Measurements from ENCODE around the gene TLL1. TPM values are rescaled to one million over a fixed set of nuclear protein-coding genes. Genes with fewer than 3 reads are reported as not detected.

The TLL1 gene
- total RNA-seq, 1 donor from 2014 or later = 7.9 TPM

- H3K36me3 ChIP-seq (ENCODE audit: control insufficient read depth, insufficient read depth, low read length) = no peaks in the 10 kb centered on the region
- no peaks in the 10 kb centered on the region for H3K27me3 ChIP-seq (ENCODE audit: control insufficient read depth, insufficient read depth, low read length)
- TF ChIP-seq CTCF (IDR thresholded peaks at IDR 0.05; ENCODE audit: insufficient read depth, low read length, poor library complexity, severe bottlenecking) = no peak
- H3K4me3 ChIP-seq (ENCODE audit: low read depth, low read length) = no peak overlapping the region
- DNase-seq (ENCODE audit: low read depth) = no peak
These were observed 71.9 kb downstream of the TLL1 start for GRCh38 chr4:165944900-165945299.

GRCh38 chr4:165945991-165946390 is 73.0 kb downstream of the TLL1 start:
- Histone ChIP-seq H3K4me3 (ENCODE audit: low read depth, low read length) (no peak overlapping the region), H3K27me3 (ENCODE audit: control insufficient read depth, insufficient read depth, low read length) (no peaks in the 10 kb centered on the region), H3K36me3 (ENCODE audit: control insufficient read depth, insufficient read depth, low read length) (no peaks in the 10 kb centered on the region)
- TF ChIP-seq CTCF (IDR thresholded peaks at IDR 0.05; ENCODE audit: insufficient read depth, low read length, poor library complexity, severe bottlenecking) = no peak
- DNase-seq (ENCODE audit: low read depth) = no peak

- TF ChIP-seq CTCF (IDR thresholded peaks at IDR 0.05; ENCODE audit: insufficient read depth, low read length, poor library complexity, severe bottlenecking) = no peak
- Histone ChIP-seq H3K36me3 (ENCODE audit: control insufficient read depth, insufficient read depth, low read length) (no peaks in the 10 kb centered on the region), H3K4me3 (ENCODE audit: low read depth, low read length) (no peak overlapping the region), H3K27me3 (ENCODE audit: control insufficient read depth, insufficient read depth, low read length) (no peaks in the 10 kb centered on the region)
- DNase-seq (ENCODE audit: low read depth) = no peak
These were observed 74.0 kb downstream of the TLL1 start for GRCh38 chr4:165947019-165947418.

- Histone ChIP-seq H3K27me3 (ENCODE audit: control insufficient read depth, insufficient read depth, low read length) (no peaks in the 10 kb centered on the region), H3K36me3 (ENCODE audit: control insufficient read depth, insufficient read depth, low read length) (no peaks in the 10 kb centered on the region), H3K4me3 (ENCODE audit: low read depth, low read length) (no peak overlapping the region)
- no peak for TF ChIP-seq CTCF (IDR thresholded peaks at IDR 0.05; ENCODE audit: insufficient read depth, low read length, poor library complexity, severe bottlenecking)
- no peak for DNase-seq (ENCODE audit: low read depth)
These were observed 80.1 kb downstream of the TLL1 start for GRCh38 chr4:165953181-165953580.

- H3K4me3 ChIP-seq (ENCODE audit: low read depth, low read length) = no peak overlapping the region
- no peak for TF ChIP-seq CTCF (IDR thresholded peaks at IDR 0.05; ENCODE audit: insufficient read depth, low read length, poor library complexity, severe bottlenecking)
- H3K27me3 ChIP-seq (ENCODE audit: control insufficient read depth, insufficient read depth, low read length) = no peaks in the 10 kb centered on the region
- H3K36me3 ChIP-seq (ENCODE audit: control insufficient read depth, insufficient read depth, low read length) = no peaks in the 10 kb centered on the region
- no peak for DNase-seq (ENCODE audit: low read depth)
These were observed 90.6 kb downstream of the TLL1 start for GRCh38 chr4:165963621-165964020.

- H3K27me3 ChIP-seq (ENCODE audit: control insufficient read depth, insufficient read depth, low read length) = no peaks in the 10 kb centered on the region
- TF ChIP-seq CTCF (IDR thresholded peaks at IDR 0.05; ENCODE audit: insufficient read depth, low read length, poor library complexity, severe bottlenecking) = no peak
- H3K4me3 ChIP-seq (ENCODE audit: low read depth, low read length) = no peak overlapping the region
- DNase-seq (ENCODE audit: low read depth) = no peak
- no peaks in the 10 kb centered on the region for H3K36me3 ChIP-seq (ENCODE audit: control insufficient read depth, insufficient read depth, low read length)
These were observed 91.6 kb downstream of the TLL1 start for GRCh38 chr4:165964591-165964990.

Data from kidney epithelial cell (primary cell).